HTR-8/SVneo (cell line): ENCODE data around the gene CTNNA2.

Experiments
- DNase-seq: peaks from one replicate; pipeline ENCODE4 v3.0.0; 2011; ENCODE audit warnings: low spot score, mixed read lengths; ENCODE audit not compliant: insufficient read length
- FAIRE-seq: peaks from 2 replicates; lab custom pipeline; 2011; peaks lifted over from hg19 to GRCh38; lab: Jason Lieb, UNC

CTNNA2 gene

GRCh38 chr2:79774016-79774415, 261.2 kb downstream of the CTNNA2 start:
- FAIRE-seq (no peak), DNase-seq (no peak)

GRCh38 chr2:79776461-79776860, 263.6 kb downstream of the CTNNA2 start:
- no peak for FAIRE-seq
- DNase-seq: no peak

GRCh38 chr2:79780781-79781180, 267.9 kb downstream of the CTNNA2 start:
- no peak for FAIRE-seq

GRCh38 chr2:79782576-79783452, 270.0 kb downstream of the CTNNA2 start:
- no peak for DNase-seq
- no peak for FAIRE-seq

More at GRCh38 chr2:79780781-79781180, 267.9 kb downstream of the CTNNA2 start:
- no peak for DNase-seq

- DNase-seq (no peak), FAIRE-seq (no peak)
Measured at GRCh38 chr2:79788952-79789651, 276.3 kb downstream of the CTNNA2 start.

- DNase-seq (no peak), FAIRE-seq (no peak)
Measured at GRCh38 chr2:79789811-79790210, 277.0 kb downstream of the CTNNA2 start.

GRCh38 chr2:79792090-79792489, 279.2 kb downstream of the CTNNA2 start:
- DNase-seq: no peak
- FAIRE-seq: no peak

GRCh38 chr2:79793006-79793405, 280.2 kb downstream of the CTNNA2 start:
- DNase-seq (no peak), FAIRE-seq (no peak)

- DNase-seq: peak; percentile 3
- FAIRE-seq: no peak
Measured at GRCh38 chr2:79796641-79797040, 283.8 kb downstream of the CTNNA2 start.

- FAIRE-seq (no peak), DNase-seq (no peak)
Measured at GRCh38 chr2:79798776-79799175, 285.9 kb downstream of the CTNNA2 start.

- no peak for DNase-seq
- no peak for FAIRE-seq
Measured at GRCh38 chr2:79799729-79800128, 286.9 kb downstream of the CTNNA2 start.

- DNase-seq (no peak), FAIRE-seq (no peak)
Measured at GRCh38 chr2:79801082-79801481, 288.2 kb downstream of the CTNNA2 start.

GRCh38 chr2:79817288-79817687, 304.4 kb downstream of the CTNNA2 start:
- DNase-seq (no peak), FAIRE-seq (no peak)

- FAIRE-seq (no peak), DNase-seq (no peak)
Measured at GRCh38 chr2:79820281-79820680, 307.4 kb downstream of the CTNNA2 start.

GRCh38 chr2:79822136-79822535, 309.3 kb downstream of the CTNNA2 start:
- FAIRE-seq (no peak), DNase-seq (no peak)

GRCh38 chr2:79824086-79824786, 311.4 kb downstream of the CTNNA2 start:
- DNase-seq (no peak), FAIRE-seq (no peak)

GRCh38 chr2:79827881-79828280, 315.0 kb downstream of the CTNNA2 start:
- DNase-seq: no peak
- FAIRE-seq: no peak

GRCh38 chr2:79830501-79830900, 317.6 kb downstream of the CTNNA2 start:
- no peak for DNase-seq
- FAIRE-seq: no peak

- no peak for FAIRE-seq
- DNase-seq: no peak
Measured at GRCh38 chr2:79831961-79832360, 319.1 kb downstream of the CTNNA2 start.

- no peak for FAIRE-seq
- DNase-seq: no peak
Measured at GRCh38 chr2:79832511-79833234, 319.8 kb downstream of the CTNNA2 start.
